Measurements from ENCODE around the gene FTCD.
A peak's percentile ranks its signal among the peaks of the same experiment; 100 is the strongest.

FTCD gene

GRCh38 chr21:46121286-46122221, 33.8 kb downstream of the FTCD start:
- no peak for DNase-seq

- no peak for DNase-seq
Measured at GRCh38 chr21:46120301-46121285, 34.8 kb downstream of the FTCD start.

- DNase-seq: no peak
Measured at GRCh38 chr21:46119637-46120271, 35.6 kb downstream of the FTCD start.

GRCh38 chr21:46119144-46119636, 36.2 kb downstream of the FTCD start:
- DNase-seq: no peak

GRCh38 chr21:46118316-46119143, 36.8 kb downstream of the FTCD start:
- no peak for DNase-seq

GRCh38 chr21:46117586-46118315, 37.6 kb downstream of the FTCD start:
- peak; percentile 0 for DNase-seq

GRCh38 chr21:46116776-46117585, 38.4 kb downstream of the FTCD start:
- no peak for DNase-seq

GRCh38 chr21:46116189-46116775, 39.1 kb downstream of the FTCD start:
- DNase-seq: no peak

GRCh38 chr21:46115441-46116188, 39.8 kb downstream of the FTCD start:
- DNase-seq: no peak

GRCh38 chr21:46114963-46115362, 40.4 kb downstream of the FTCD start:
- no peak for DNase-seq

- DNase-seq: no peak
Measured at GRCh38 chr21:46113497-46114176, 41.7 kb downstream of the FTCD start.

- DNase-seq: no peak
Measured at GRCh38 chr21:46112725-46113215, 42.6 kb downstream of the FTCD start.

GRCh38 chr21:46111857-46112724, 43.3 kb downstream of the FTCD start:
- DNase-seq: no peak

- no peak for DNase-seq
Measured at GRCh38 chr21:46111193-46111571, 44.2 kb downstream of the FTCD start.

GRCh38 chr21:46110499-46111192, 44.7 kb downstream of the FTCD start:
- no peak for DNase-seq
